Measurements from ENCODE around the gene PPFIA1. TPM values are rescaled to one million over a fixed set of nuclear protein-coding genes. Genes with fewer than 3 reads are reported as not detected.

The PPFIA1 gene
- total RNA-seq, 2 experiments from 2014 or later, result 34.3 to 42.0 TPM

- intact Hi-C loops (cut with DNase I, micrococcal nuclease), result no loop called here
- DNase-seq (no peak), ATAC-seq (ENCODE audit: poor library complexity) (no peak)
- Histone ChIP-seq H3K4me3 (ENCODE audit: low read length) (no peak overlapping the region), H3K36me3 (ENCODE audit: insufficient read depth, low read length) (no peaks in the 10 kb centered on the region), H3K4me1 (ENCODE audit: insufficient read depth, low read length) (no peaks in the 10 kb centered on the region), H3K27ac (ENCODE audit: low read depth in 1 of 2, low read length in 2 of 2) (no peak overlapping the region), H3K9me3 (ENCODE audit: control insufficient read depth in 1 of 2, insufficient read depth in 1 of 2, low read length in 2 of 2) (no peaks in the 10 kb centered on the region), H3K27me3 (ENCODE audit: control insufficient read depth in 1 of 2, insufficient read depth in 2 of 2, low read length in 2 of 2) (no peaks in the 10 kb centered on the region)
- Mint-ChIP-seq H3K27me3 (no peaks in the 10 kb centered on the region), H3K4me1 (ENCODE audit: low read depth) (no peaks in the 10 kb centered on the region), H3K36me3 (ENCODE audit: low read depth) (no peaks in the 10 kb centered on the region), H3K27ac (no peak overlapping the region), H3K4me3 (no peak overlapping the region), H3K9me3 (no peaks in the 10 kb centered on the region)
- no peak for TF ChIP-seq CTCF (IDR thresholded peaks at IDR 0.05)
- ChIA-PET POLR2A (no interaction called here), CTCF (no interaction called here)
These were observed 158.4 kb downstream of the PPFIA1 start for GRCh38 chr11:70428701-70429427.

- Mint-ChIP-seq H3K27ac (no peak overlapping the region), H3K9me3 (no peaks in the 10 kb centered on the region), H3K4me3 (no peak overlapping the region), H3K36me3 (ENCODE audit: low read depth) (no peaks in the 10 kb centered on the region), H3K27me3 (no peaks in the 10 kb centered on the region), H3K4me1 (ENCODE audit: low read depth) (no peaks in the 10 kb centered on the region)
- intact Hi-C loops (cut with DNase I, micrococcal nuclease), result no loop called here
- TF ChIP-seq CTCF (IDR thresholded peaks at IDR 0.05), result no peak
- DNase-seq, result no peak
- H3K9me3 ChIP-seq (ENCODE audit: control insufficient read depth in 1 of 2, insufficient read depth in 1 of 2, low read length in 2 of 2), result no peaks in the 10 kb centered on the region
- ATAC-seq (ENCODE audit: poor library complexity), result no peak
- no peaks in the 10 kb centered on the region for H3K4me1 ChIP-seq (ENCODE audit: insufficient read depth, low read length)
- H3K27ac ChIP-seq (ENCODE audit: low read depth in 1 of 2, low read length in 2 of 2), result no peak overlapping the region
- no peak overlapping the region for H3K4me3 ChIP-seq (ENCODE audit: low read length)
- ChIA-PET POLR2A (no interaction called here), CTCF (no interaction called here)
- H3K27me3 ChIP-seq (ENCODE audit: control insufficient read depth in 1 of 2, insufficient read depth in 2 of 2, low read length in 2 of 2), result no peaks in the 10 kb centered on the region
- H3K36me3 ChIP-seq (ENCODE audit: insufficient read depth, low read length), result no peaks in the 10 kb centered on the region
These were observed 158.9 kb downstream of the PPFIA1 start for GRCh38 chr11:70429428-70429705.

- DNase-seq (no peak), ATAC-seq (ENCODE audit: poor library complexity) (no peak)
- no peak overlapping the region for H3K27ac Mint-ChIP-seq
- Histone ChIP-seq H3K27me3 (ENCODE audit: control insufficient read depth in 1 of 2, insufficient read depth in 2 of 2, low read length in 2 of 2) (no peaks in the 10 kb centered on the region), H3K4me1 (ENCODE audit: insufficient read depth, low read length) (no peaks in the 10 kb centered on the region), H3K36me3 (ENCODE audit: insufficient read depth, low read length) (no peaks in the 10 kb centered on the region), H3K4me3 (ENCODE audit: low read length) (no peak overlapping the region), H3K9me3 (ENCODE audit: control insufficient read depth in 1 of 2, insufficient read depth in 1 of 2, low read length in 2 of 2) (no peaks in the 10 kb centered on the region), H3K27ac (ENCODE audit: low read depth in 1 of 2, low read length in 2 of 2) (no peak overlapping the region)
- H3K4me3 Mint-ChIP-seq, result no peak overlapping the region
- TF ChIP-seq CTCF (IDR thresholded peaks at IDR 0.05), result no peak
- POLR2A ChIA-PET, result no interaction called here
- CTCF ChIA-PET, result no interaction called here
- H3K4me1 Mint-ChIP-seq (ENCODE audit: low read depth), result no peaks in the 10 kb centered on the region
- no peaks in the 10 kb centered on the region for H3K36me3 Mint-ChIP-seq (ENCODE audit: low read depth)
- no peaks in the 10 kb centered on the region for H3K27me3 Mint-ChIP-seq
- intact Hi-C loops (cut with DNase I, micrococcal nuclease), result no loop called here
- no peaks in the 10 kb centered on the region for H3K9me3 Mint-ChIP-seq
These were observed 159.4 kb downstream of the PPFIA1 start for GRCh38 chr11:70429724-70430521.
